Esophagus squamous epithelium (tissue), 5 donors: ENCODE data around the gene SYT17. TPM values are rescaled to one million over a fixed set of nuclear protein-coding genes. Genes with fewer than 3 reads are reported as not detected.

ENCODE experiments used
- DNase-seq: peaks from one replicate; lab custom pipeline; 2025; lab: John Stamatoyannopoulos, UW
- H3K27ac ChIP-seq, 4 donors: fragments of 200-600 bp; sonication (generic); one replicate each; pipeline ENCODE4 v1.5.1; 2016 to 2019; ENCODE audit warnings: mild to moderate bottlenecking in 1 of 4
- H3K27me3 ChIP-seq, 4 donors: fragments of 200-600 bp; sonication (generic); 1 replicate in 3 of 4; 2 replicates in 1 of 4; pipeline versions ENCODE4 v1.5.1 to v1.6.0; 2017 to 2021; ENCODE audit warnings: antibody characterized with exemption in 1 of 4
- H3K36me3 ChIP-seq, 3 donors: fragments of 200-600 bp; sonication (generic); one replicate each; pipeline ENCODE4 v1.5.1; 2016 to 2019
- H3K4me1 ChIP-seq, 3 donors: fragments of 200-600 bp; sonication (generic); one replicate each; pipeline ENCODE4 v1.5.1; 2017 to 2019
- H3K4me3 ChIP-seq, 4 donors: fragments of 200-600 bp; sonication (generic); 1 replicate in 3 of 4; 2 replicates in 1 of 4; pipeline ENCODE4 v1.5.1; 2016 to 2019; ENCODE audit warnings: mild to moderate bottlenecking in 2 of 4, moderate library complexity in 1 of 4
- H3K9me3 ChIP-seq, 3 donors: fragments of 200-600 bp; sonication (generic); one replicate each; pipeline ENCODE4 v1.5.1; 2016 to 2019
- POLR2A ChIP-seq, 4 donors: fragments of 450-650 bp; IDR thresholded peaks; one replicate each; pipeline ENCODE4 v1.6.1; 2017; ENCODE audit warnings: antibody characterized with exemption in 4 of 4, mild to moderate bottlenecking in 4 of 4, moderate library complexity in 3 of 4
- WGBS, 2 donors: methylation state at CpG; one replicate each; pipeline ENCODE4 v1.1.5; 2018; 5-methylcytosine and 5-hydroxymethylcytosine counted together
- intact Hi-C: fragments of 100-400 bp; cut with DNase I; formaldehyde crosslinking; loops from one replicate; pipeline ENCODE4 v1.15.0; 2022
- total RNA-seq, 4 donors: library from RNA; depleted of rRNA; stranded (reverse); fragments of >200 nt; gene quantifications; one replicate each; pipeline ENCODE4 v1.1.0, GENCODE V29; 2016
- TF ChIP-seq, protein P1 (sequence below), 6 experiments: fragments of 450-650 bp in 4 of 6; fragments of 200-600 bp in 2 of 6; sonication (generic) in 2 of 6; IDR thresholded peaks; one replicate each; pipeline ENCODE4 v1.5.1; 2016 to 2019; ENCODE audit warnings: antibody characterized with exemption in 6 of 6, mild to moderate bottlenecking in 4 of 6, moderate library complexity in 4 of 6
- donor health status: DM: yes; HTN: yes; CAD: no.

Gene SYT17
- total RNA-seq, 4 donors from 2014 or later, result 0.88 to 7.6 (median 4.7) TPM

DNA sequence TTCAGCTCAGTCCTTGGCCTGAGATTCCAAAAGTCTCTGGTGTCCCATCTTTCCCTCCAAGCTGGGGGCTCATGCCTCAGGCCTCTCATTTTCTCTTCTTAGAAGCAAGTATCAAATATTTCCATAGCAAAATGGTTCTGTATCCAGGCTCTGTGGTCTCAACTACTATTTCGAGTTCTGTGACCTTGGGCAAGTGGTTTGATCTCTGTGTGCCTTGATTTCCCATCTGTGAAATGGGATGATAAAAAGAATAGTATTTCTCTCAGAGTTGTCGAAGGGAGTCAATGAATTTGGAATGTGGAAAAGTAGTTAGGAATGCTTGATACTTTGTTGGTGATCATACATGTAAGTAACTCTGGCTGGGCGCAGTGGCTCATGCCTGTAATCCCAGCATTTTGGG lies 6.4 kb downstream of the SYT17 start:
- H3K36me3 ChIP-seq, result no peaks in the 10 kb centered on the region
- peaks cover 0 to 4% (median 0%) of the 10 kb centered on the region in 3 donors for H3K4me1 ChIP-seq
- peaks cover 0 to 4% (median 0%) of the 10 kb centered on the region in 4 donors for H3K27me3 ChIP-seq
- WGBS, 2 donors, result 87 to 91% methylated on average over 3 of the region's 3 CpGs
- no peak overlapping the region for H3K4me3 ChIP-seq
- TF ChIP-seq, protein P1, sequence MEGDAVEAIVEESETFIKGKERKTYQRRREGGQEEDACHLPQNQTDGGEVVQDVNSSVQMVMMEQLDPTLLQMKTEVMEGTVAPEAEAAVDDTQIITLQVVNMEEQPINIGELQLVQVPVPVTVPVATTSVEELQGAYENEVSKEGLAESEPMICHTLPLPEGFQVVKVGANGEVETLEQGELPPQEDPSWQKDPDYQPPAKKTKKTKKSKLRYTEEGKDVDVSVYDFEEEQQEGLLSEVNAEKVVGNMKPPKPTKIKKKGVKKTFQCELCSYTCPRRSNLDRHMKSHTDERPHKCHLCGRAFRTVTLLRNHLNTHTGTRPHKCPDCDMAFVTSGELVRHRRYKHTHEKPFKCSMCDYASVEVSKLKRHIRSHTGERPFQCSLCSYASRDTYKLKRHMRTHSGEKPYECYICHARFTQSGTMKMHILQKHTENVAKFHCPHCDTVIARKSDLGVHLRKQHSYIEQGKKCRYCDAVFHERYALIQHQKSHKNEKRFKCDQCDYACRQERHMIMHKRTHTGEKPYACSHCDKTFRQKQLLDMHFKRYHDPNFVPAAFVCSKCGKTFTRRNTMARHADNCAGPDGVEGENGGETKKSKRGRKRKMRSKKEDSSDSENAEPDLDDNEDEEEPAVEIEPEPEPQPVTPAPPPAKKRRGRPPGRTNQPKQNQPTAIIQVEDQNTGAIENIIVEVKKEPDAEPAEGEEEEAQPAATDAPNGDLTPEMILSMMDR (IDR thresholded peaks at IDR 0.05), result no peak
- TF ChIP-seq POLR2A (IDR thresholded peaks at IDR 0.05), result no peak
- intact Hi-C loops, result loop anchor here (10.0 kb wide), 1 partner anchor 340 kb away; no protein-coding TSS in a partner anchor
- H3K27ac ChIP-seq, result no peak overlapping the region
- H3K9me3 ChIP-seq, result no peaks in the 10 kb centered on the region
- DNase-seq, result no peak

DNA sequence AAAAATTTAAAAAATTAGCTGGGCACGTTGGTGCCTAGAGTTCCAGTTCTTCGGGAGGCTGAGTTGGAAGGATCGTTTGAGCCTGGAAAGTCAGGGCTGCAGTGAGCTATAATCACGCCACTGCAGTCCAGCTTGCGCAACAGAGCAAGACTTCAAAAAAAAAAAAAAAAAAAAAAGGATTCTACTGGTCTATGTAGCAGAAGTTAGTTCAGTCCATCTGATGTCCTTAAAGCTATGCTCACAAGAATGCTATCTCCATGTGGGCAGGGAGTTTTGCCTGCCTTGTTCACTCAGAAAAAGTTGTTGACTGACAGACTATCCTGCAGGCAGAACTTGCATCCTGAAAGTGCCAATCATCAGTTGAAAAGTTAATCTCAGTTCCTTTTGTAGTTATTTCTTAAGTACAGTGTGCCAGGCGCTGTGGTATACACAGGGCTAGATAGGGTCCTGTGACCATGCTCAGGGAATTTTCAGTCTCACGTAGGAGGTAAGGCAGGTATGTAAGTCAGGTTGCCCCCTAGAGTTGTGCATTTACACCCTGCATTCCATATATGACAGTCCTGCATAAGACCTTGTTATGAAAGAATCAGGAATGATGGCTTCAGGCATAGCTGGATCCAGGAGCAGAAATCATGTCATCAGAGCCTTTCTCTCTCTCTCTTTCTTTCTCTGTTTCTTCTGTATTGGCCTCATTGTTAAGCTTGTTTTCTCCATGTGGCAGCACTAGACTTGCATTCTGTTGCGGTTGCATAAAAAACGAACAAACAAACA lies 7.6 kb downstream of the SYT17 start:
- DNase-seq, result no peak

DNA sequence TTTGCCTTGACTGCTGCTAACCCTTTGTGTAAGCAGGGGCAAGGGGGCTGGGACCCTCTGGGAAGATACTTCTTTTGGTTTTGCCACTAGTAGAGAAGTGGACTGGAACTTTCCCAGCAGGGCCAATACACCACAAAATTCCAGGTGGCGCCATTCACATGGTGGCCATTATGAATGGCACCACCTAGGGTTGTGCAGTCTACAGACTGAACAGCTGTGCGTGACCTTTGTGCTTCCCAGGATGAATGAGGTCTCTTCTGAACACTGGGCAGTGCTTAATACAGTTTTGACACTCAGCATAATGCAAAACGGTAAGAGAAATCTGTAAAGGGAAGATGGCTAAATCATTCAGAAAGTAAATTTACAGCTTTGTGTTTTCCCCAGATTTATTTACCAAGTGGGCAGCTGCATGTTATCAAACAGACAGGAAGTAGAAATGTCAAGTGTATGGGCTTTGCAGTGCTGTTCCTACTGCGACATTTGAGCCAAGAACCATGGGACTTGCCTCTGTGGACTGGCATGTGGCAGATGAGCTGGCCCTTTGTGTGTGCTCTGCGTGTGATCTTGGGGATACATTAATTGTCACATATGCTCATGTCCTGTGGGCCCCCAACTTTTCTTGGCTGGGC lies 9.2 kb downstream of the SYT17 start:
- Histone ChIP-seq H3K36me3 (peaks cover 0 to 14% (median 0%) of the 10 kb centered on the region in 3 donors), H3K27ac (no peak overlapping the region), H3K27me3 (no peaks in the 10 kb centered on the region), H3K9me3 (no peaks in the 10 kb centered on the region), H3K4me3 (no peak overlapping the region), H3K4me1 (no peaks in the 10 kb centered on the region)
- 80 to 85% methylated on average over 4 of the region's 5 CpGs for WGBS, 2 donors
- no peak for TF ChIP-seq POLR2A (IDR thresholded peaks at IDR 0.05)
- TF ChIP-seq, protein P1 (IDR thresholded peaks at IDR 0.05), result peak in 1 of 6 experiments; percentile 13
- intact Hi-C loops, result loop anchor here (5.0 to 10.0 kb wide), 3 partner anchors 90 to 338 kb away; no protein-coding TSS in a partner anchor
- DNase-seq, result no peak

More for the DNA sequence above, 7.6 kb downstream of the SYT17 start:
- 79 to 96% methylated on average over 4 to 9 of the region's 9 CpGs for WGBS, 2 donors
- Histone ChIP-seq H3K4me3 (no peak overlapping the region), H3K4me1 (no peaks in the 10 kb centered on the region), H3K9me3 (no peaks in the 10 kb centered on the region), H3K27ac (no peak overlapping the region), H3K36me3 (peaks cover 0 to 2% (median 0%) of the 10 kb centered on the region in 3 donors), H3K27me3 (no peaks in the 10 kb centered on the region)
- TF ChIP-seq, protein P1 (IDR thresholded peaks at IDR 0.05), result no peak
- TF ChIP-seq POLR2A (IDR thresholded peaks at IDR 0.05), result no peak
- intact Hi-C loops, result loop anchor here (5.0 to 10.0 kb wide), 3 partner anchors 88 to 339 kb away; no protein-coding TSS in a partner anchor

DNA sequence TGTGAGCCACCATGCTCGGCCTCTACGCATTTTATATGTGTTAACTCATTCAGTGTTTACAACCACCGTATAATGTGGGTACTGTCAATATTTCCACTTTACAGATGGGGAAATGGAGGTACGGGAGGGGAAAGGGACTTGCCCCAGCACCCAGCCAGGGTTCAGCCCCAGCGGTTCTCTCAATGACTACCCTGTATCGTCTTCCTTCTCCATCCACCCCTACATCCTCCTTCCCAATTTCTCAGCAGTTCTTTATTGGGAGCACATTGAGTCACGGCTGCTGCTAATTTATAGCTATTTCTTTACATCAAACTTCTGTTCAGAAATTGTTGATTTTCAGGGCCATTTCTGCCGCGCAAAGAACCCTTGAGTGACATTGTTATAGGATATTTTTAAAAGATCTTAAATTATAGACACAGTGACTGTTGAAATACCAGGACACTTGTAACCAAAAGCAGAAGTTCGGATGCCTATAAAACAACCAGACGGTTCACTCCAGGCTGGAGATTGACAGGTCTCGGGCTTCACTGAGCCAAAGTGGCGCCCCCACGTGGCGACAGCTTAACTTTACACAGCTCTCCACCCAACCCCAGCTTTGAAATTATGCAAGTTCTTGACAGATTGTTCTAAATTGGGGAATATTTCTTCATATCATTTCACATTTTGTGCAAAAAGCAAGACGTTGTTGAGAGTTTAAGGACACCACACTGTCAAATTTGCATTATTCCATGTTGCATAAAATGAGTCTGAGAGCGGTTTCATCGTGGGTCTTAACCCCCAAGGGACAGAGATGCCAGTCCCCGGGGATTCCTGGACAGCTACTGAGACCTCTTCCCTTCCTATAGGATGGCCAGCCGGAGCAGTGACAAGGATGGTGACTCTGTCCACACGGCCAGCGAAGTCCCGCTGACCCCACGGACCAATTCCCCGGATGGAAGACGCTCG lies 11.8 kb downstream of the SYT17 start:
- TF ChIP-seq POLR2A (IDR thresholded peaks at IDR 0.05), result no peak
- TF ChIP-seq, protein P1 (IDR thresholded peaks at IDR 0.05), result peak; percentile 43 to 73 (median 56)
- intact Hi-C loops, result loop anchor here (5.0 to 10.0 kb wide), 3 partner anchors 93 to 335 kb away; no protein-coding TSS in a partner anchor
- H3K4me1 ChIP-seq, result peaks cover 0 to 10% (median 4%) of the 10 kb centered on the region in 3 donors
- no peak overlapping the region for H3K4me3 ChIP-seq
- peaks cover 0 to 14% (median 0%) of the 10 kb centered on the region in 3 donors for H3K36me3 ChIP-seq
- no peak for DNase-seq
- H3K27ac ChIP-seq, result no peak overlapping the region
- 54 to 57% methylated on average over 19 to 20 of the region's 27 CpGs for WGBS, 2 donors
- no peaks in the 10 kb centered on the region for H3K9me3 ChIP-seq
- no peaks in the 10 kb centered on the region for H3K27me3 ChIP-seq
